T-helper 2 cell (primary cell): Measurements from ENCODE around the gene PKP4.
"Not testable (repeated sequence)": the region's sequence is repeated elsewhere in the genome, so short reads cannot be mapped to it uniquely, and the experiment has no call there.

Source experiments
- DNase-seq, 5 experiments: peaks; one replicate each; pipeline versions ENCODE4 v3.0.0 to v3.0.0-alpha.2; 2012 to 2022
- total RNA-seq, 2 donors: gene quantifications; one replicate each; lab custom pipeline; 2026; lab: John Stamatoyannopoulos, UW

The PKP4 gene, protein sequence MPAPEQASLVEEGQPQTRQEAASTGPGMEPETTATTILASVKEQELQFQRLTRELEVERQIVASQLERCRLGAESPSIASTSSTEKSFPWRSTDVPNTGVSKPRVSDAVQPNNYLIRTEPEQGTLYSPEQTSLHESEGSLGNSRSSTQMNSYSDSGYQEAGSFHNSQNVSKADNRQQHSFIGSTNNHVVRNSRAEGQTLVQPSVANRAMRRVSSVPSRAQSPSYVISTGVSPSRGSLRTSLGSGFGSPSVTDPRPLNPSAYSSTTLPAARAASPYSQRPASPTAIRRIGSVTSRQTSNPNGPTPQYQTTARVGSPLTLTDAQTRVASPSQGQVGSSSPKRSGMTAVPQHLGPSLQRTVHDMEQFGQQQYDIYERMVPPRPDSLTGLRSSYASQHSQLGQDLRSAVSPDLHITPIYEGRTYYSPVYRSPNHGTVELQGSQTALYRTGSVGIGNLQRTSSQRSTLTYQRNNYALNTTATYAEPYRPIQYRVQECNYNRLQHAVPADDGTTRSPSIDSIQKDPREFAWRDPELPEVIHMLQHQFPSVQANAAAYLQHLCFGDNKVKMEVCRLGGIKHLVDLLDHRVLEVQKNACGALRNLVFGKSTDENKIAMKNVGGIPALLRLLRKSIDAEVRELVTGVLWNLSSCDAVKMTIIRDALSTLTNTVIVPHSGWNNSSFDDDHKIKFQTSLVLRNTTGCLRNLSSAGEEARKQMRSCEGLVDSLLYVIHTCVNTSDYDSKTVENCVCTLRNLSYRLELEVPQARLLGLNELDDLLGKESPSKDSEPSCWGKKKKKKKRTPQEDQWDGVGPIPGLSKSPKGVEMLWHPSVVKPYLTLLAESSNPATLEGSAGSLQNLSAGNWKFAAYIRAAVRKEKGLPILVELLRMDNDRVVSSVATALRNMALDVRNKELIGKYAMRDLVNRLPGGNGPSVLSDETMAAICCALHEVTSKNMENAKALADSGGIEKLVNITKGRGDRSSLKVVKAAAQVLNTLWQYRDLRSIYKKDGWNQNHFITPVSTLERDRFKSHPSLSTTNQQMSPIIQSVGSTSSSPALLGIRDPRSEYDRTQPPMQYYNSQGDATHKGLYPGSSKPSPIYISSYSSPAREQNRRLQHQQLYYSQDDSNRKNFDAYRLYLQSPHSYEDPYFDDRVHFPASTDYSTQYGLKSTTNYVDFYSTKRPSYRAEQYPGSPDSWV
- total RNA-seq, result 21.8 to 23.1 reads per million in 2 donors

DNA sequence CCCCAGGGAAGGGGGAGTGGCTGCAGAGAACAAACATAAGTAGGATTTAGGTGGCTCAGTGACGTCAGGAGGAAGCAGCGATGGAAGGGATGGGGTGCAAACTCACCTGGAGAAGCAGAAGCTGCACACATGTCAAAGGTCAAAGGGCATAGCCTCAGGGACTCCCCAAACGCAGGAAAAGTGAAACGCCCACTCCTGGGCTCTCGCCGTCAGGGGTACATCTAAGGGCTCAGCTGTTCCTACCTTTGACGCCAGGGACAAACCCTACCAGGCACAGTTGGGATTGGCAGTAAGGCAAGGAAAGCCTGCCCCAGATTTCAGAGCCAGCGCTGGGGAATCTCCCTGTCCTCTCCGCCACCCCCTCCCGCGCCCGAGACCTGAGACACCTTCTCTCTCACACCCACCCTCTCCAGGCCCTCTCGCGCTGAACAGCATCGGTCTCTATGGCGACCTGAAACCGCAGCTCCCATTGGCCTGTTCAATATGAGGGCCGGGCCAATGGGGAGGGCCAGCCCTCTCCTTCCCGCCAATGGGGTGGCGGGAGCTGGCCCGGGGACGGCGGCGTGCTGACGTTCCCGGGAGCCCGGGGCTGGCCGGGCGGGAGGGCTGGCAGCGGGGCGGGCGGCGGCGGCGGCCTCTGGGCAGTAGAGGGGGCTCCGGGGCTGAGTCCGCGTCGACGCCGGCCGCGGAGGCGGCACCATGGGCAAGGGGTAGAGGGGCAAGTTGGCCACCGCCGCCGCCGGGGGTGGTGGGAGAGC lies at the start of gene PKP4, which contains the start of gene CCDC148:
Gene PKP4 (plus strand): TSS at position 644 of the 758 bp plus-strand sequence. CDS start 76,233 bp downstream, outside the sequence.
Gene CCDC148 (minus strand): TSS at position 445 of the 758 bp plus-strand sequence. CDS start 314 bp downstream, at position 131.
- DNase-seq, result peak; percentile 75 to 93 (median 83)

DNA sequence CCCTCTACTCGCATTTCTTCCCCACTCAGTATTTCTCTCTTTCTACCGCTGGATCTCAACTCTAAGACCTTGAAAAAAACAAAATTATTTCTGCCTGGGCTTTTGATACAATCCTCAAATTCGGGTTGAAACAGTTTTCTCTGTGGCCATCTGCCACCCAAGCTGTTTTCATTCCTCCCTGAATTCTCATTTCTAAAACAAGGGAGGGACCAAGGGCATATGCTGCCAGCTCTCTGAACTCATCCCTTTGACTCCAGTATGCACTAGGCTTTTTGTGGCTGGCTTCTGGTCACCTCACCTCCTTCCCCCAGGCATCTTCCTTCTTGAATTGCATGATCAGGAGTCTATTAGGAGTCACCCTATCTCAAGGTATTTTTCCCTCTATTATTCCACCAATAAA lies 49.7 kb upstream of the PKP4 start:
- DNase-seq, result no peak

DNA sequence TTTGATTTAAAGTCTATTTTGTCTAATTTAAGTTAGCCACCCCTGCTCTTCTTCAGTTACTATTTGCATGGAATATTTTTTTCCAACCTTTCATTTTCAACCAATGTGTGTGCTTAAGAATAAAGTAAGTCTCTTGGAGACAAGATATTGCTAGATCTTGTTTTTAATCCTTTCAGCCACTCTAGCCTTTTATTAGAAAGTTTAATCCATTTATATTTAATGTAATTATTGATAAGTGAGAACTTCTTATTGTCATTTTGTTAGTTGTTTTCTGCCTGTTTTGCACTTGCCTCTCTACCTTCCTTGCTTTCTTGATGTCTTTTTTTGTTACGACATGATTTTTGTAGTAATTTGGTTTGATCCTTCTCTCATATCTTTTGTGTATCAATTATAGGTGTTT lies 46.6 kb upstream of the PKP4 start:
- DNase-seq, result no peak

DNA sequence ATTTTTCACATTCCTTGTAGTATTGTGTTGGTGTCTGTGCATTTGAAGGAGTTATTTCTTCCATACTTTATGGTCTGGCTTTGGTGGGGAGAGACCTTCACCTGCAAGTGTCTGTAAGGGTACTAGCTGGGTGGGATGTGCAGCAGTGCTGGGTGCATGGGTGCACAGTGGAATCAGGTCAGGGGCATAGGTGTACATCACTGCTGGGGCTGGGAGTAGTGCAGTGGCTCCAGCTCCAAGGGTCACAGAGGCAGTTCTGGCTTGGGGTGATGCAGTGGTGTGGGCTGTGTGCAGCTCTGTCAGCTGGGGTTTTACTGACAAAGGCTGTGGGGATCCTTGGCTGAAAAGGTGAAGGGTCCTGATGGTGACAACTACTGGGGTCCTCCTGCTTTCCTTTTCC lies 45.0 kb upstream of the PKP4 start:
- DNase-seq, result no peak

GRCh38 chr2:158412206-158412605 lies 44.5 kb upstream of the PKP4 start:
- DNase-seq, result no peak

GRCh38 chr2:158413581-158413980 lies 43.2 kb upstream of the PKP4 start:
- DNase-seq, result no peak

DNA sequence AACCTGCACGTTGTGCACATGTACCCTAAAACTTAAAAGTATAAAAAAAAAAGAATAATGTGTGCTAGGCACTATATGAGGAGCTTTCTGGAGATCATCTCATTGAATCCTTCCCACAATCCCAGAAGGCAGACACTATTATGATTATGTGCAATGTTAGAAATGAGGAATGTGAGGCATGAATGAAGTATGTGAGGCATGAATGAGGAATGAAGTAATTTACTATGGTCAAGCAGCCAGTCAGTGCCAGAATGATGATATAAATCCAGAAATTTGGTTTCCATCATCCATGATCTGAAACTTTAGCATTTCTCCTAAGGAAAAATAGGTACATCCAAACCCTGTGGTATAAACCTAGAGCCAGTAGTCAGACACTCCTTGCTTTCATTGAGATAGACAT lies 42.2 kb upstream of the PKP4 start:
- DNase-seq, result no peak

GRCh38 chr2:158432117-158432516 lies 24.6 kb upstream of the PKP4 start:
- no peak for DNase-seq

DNA sequence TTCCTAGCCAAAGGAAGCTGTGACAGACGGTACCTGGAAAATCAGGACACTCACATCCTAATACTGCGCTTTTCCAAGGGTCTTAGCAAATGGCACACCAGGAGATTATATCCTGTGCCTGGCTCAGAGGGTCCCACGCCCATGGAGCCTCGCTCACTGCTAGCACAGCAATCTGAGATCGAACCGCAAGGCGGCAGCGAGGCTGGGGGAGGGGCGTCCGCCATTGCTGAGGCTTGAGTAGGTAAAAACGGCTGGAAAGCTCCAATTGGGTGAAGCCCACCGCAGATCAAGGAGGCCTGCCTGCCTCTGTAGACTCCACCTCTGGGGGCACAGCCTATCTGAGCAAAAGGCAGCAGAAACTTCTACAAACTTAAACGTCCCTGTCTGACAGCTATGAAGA lies 23.0 kb upstream of the PKP4 start:
- not testable (repeated sequence) for DNase-seq

DNA sequence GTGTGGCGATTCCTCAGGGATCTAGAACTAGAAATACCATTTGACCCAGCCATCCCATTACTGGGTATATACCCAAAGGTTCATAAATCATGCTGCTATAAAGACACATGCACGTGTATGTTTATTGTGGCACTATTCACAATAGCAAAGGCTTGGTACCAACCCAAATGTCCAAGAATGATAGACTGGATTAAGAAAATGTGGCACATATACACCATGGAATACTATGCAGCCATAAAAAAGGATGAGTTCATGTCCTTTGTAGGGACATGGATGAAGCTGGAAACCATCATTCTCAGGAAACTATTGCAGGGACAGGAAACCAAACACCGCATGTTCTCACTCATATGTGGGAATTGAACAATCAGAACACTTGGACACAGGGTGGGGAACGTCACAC lies 17.7 kb upstream of the PKP4 start:
- DNase-seq, result not testable (repeated sequence)

DNA sequence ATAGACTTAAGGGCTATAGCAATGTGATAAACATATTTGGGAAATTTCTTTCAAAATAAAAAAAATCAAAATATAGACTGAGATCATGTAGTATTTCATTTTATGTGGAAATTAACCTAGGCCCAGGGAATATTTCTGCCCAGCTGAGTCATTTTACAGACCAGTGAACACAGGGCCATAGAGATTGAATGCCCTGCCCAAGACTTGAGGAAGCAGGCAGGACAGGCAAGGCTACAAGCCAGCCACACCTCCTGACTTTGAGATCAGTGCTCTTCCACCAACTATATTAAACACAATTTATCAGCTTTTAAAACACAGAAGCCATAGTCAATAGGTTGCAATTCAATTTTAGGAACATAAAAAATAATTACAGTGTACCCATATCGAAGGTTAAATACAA lies 13.1 kb upstream of the PKP4 start:
- DNase-seq, result no peak

DNA sequence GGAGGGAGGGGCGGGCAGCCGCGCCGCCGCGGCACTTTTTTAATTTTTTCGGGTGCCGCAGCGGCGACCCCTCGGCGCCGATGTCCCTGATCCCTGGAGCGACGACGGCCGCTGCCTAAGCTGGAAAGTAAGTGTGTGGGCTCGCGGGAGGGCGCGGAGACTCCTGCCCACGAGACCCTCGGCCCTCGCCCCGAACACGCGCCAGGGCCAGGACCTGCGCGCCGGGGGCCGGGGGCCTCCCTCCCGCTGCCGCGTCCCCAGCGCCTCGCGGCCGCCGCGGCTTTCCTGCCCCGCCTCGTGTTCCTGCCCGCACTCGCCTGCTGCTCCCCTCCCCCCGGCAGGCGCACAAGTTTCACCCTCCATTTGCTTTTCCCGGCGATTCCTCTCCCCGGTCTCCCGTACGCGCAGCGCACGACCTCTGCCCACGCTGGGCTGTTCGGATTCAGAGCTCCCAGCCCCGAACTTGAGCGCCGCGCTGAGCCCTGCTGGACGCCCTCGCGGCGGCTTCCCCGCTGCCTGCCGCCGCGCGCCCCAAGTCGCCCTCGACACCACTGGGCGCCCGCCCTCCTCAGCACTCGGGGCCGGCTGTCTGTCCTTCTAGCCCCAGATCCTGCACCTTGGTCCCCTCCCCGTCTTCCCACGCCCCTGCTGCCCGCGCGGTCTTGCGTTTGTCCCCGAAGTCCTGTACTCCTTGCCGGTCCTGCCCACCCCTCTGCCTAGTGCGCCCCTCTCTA lies 507 bp downstream of the PKP4 start:
- peak; percentile 20 to 62 (median 31) for DNase-seq

GRCh38 chr2:158457826-158458616 lies 1.3 kb downstream of the PKP4 start:
- peak; percentile 29 to 66 (median 43) for DNase-seq

- no peak for DNase-seq
Measured at GRCh38 chr2:158458617-158458920, 1.8 kb downstream of the PKP4 start.

GRCh38 chr2:158459161-158460003 lies 2.6 kb downstream of the PKP4 start:
- DNase-seq, result no peak

DNA sequence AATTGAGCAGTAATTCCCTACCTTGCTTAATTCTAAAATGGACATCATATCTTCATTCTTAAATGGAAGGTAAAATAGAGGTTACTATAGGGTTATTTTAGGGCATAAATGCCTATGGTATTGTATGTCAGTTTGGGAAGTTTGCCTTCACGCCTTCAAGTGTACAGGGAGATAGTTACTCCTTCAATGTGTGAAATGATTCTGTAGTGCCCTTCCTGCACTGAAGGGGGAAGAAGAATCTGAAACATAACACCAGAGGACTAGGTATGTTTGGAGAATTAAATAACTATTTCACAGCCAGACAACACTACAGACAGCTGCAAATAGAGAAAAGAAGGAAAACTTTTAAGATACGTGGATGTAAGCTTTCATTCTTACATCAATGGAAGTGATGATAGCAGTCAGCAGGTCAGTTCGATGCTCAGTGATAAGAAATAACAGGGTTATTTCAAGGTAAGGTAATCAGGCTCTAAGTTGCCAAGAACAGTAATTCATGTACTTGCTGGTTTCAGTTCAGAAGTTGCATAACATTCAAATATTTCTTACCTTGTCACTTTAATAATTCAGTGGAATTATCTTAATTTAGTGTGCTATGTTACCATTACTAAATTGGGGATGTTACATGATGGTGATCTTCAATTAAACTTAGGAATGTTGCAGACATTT lies 4.0 kb downstream of the PKP4 start:
- peak in 1 of 5 experiments; percentile 8 for DNase-seq

DNA sequence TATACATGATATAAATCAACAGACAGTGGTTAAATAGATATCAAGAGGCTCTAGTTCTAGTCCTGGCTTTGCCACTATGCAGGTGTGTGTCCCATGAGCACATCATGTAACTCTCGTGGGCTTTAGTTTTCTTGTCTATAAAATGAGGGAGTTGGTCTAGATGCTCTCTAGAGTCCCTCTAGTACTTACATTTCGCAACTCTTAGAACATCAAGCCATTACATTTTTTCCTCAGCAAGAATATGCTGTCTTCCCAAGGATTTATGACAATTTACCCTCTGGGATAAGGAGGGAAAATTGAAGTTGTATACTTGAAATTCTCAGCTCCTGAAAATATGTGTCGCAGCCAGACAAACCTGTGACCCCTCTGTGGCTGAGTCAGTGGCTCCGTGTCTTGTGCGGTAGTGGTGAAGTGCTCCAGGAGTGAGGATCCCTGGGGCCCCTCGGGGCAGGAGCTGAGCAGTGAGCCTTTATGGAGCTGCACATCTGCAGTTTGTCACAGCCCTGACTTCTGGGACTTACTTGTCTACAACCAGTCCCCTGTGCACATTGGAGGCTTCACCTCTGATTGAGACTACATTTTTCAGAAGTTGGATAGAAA lies 6.8 kb downstream of the PKP4 start:
- no peak for DNase-seq

DNA sequence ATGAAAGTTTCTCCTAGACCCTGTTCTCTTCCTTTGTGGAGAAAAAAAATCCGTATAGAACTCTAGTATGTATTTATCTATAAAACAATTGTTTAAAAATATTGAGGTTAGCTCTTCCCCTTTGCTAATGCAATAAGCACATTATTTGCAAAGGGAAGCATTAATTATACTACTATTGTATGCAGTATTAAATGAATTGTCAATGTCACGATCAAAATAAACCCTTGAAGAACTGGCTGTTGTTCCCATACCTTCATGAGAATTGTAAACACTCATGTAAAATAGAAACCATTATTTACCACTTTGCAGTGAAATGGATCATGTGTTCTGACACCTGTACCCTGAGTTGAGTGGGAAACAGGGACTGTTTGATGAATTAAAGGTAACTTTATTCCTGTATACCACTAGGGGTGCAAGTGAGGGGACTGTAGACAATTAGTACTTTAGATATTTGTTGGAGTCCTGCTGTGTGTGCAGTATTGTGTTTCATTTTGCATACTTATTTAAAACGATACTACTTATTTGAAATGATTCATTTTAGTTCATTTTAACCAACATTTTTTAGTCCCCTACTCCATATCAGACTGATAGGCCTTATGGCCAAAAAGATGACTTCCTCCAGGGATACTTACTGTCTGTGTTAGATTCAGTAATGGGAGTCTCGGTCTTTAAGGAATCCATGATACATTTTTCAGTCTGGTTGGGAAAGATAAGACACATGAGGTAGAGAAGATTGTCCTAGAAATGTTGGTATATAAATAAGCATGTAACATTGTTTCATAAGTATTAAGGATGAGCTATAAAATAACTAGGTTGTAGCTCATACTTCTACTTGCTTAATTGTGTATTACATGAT lies 7.9 kb downstream of the PKP4 start:
- peak in 2 of 5 experiments; percentile 3 to 49 for DNase-seq
